GM12872 (cell line): Measurements from ENCODE around the gene PMM2.

Source experiments
- TF ChIP-seq, protein P1 (sequence below): IDR thresholded peaks from 3 replicates; pipeline ENCODE4 v1.5.1; 2011; ENCODE audit warnings: low read depth, mild to moderate bottlenecking, low read length, moderate library complexity; ENCODE audit not compliant: insufficient read depth

PMM2 gene

DNA sequence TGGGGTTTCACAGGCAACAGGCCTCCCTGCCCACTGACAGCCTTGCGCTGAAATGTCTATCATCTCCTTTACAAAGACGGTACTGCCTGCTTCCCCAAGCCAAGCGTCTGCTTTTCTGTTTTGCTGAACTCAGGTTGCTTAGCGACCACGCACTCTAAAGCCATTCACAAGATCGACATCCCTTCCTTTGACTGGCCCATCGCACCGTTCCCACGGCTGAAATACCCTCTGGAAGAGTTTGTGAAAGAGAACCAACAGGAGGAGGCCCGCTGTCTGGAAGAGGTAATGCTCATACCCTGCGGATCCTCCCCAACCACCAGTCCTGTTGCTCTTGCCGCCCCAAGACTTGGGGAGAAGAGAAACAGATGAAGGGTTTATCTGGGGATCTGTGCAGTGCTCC, 28.9 kb upstream of the PMM2 start:
- TF ChIP-seq, protein P1, sequence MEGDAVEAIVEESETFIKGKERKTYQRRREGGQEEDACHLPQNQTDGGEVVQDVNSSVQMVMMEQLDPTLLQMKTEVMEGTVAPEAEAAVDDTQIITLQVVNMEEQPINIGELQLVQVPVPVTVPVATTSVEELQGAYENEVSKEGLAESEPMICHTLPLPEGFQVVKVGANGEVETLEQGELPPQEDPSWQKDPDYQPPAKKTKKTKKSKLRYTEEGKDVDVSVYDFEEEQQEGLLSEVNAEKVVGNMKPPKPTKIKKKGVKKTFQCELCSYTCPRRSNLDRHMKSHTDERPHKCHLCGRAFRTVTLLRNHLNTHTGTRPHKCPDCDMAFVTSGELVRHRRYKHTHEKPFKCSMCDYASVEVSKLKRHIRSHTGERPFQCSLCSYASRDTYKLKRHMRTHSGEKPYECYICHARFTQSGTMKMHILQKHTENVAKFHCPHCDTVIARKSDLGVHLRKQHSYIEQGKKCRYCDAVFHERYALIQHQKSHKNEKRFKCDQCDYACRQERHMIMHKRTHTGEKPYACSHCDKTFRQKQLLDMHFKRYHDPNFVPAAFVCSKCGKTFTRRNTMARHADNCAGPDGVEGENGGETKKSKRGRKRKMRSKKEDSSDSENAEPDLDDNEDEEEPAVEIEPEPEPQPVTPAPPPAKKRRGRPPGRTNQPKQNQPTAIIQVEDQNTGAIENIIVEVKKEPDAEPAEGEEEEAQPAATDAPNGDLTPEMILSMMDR = no peak

DNA sequence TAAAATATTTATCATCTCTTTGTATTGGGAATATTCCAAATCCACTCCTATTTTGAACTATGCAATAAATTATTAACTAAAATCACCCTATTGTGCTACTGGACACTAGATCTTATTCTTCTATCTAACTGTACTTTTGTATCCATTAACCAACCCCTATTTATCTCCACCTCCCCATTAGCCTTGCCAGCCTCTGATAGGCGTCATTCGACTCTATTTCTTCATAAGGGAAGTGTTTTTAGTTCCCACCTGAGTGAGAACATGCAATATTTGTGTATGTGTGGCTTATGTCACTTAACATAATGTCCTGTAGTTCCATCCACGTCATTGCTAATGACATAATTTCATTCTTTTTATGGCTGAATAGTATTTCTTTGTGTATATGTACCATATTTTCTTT, 24.1 kb upstream of the PMM2 start:
- TF ChIP-seq, protein P1 = no peak

DNA sequence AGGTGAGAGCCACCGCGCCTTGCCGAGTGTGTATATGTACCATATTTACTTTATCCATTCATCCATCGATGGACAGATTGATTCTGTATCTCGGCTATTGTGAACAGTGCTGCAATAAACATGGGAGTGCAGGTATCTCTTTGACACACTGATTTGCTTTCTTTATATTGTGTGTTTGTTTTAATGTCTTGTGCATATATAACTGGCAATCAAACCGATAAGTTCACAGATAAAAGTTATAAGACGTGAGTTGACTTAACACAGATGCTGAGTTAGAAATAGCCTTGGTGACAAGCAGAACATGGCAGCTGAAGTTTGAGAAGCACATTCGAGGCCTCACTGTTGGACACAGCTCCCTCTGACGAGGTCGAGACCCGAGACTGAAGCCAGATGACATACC, 23.4 kb upstream of the PMM2 start:
- TF ChIP-seq, protein P1 = no peak

DNA sequence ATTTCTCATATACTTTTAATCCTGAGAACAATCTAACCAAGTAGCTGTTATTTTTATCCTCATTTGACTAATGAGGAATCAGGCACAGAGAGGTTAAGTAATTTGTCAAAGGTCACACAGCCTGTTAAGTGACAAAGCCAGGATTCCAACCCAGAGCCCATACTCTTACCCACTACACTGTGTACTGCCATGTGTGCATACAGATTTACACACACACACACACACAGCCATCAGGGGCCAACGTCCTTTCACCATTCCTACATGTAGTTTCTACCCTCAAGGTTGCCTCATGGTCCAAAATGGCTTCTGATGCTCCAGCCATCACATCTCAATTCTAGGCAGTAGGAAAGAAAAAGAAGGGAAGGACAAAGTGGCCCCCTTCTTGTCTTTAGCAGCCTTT, 22.3 kb upstream of the PMM2 start:
- TF ChIP-seq, protein P1 = no peak

DNA sequence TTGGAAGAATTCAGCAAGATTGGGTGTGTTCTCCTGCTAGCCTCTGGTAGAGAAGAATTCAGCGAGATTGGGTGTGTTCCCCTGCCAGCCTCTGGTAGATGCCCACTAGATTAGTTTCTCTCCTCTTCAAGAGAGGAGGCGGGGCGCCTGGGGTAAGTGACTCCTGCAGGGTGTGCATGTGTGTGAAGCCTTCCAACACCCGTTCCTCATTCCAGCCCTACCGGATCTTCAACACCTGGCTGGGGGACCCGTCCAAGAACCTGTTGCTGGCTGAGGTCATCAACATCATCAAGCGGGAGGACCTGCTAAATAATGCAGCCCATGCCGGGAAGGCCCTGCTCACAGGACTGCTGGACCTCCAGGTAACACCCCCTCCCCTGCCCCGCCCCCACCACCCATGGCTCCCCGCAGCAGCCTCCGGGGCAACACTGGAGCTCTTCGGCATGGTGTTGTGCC, 21.5 kb upstream of the PMM2 start:
- TF ChIP-seq, protein P1 = no peak

DNA sequence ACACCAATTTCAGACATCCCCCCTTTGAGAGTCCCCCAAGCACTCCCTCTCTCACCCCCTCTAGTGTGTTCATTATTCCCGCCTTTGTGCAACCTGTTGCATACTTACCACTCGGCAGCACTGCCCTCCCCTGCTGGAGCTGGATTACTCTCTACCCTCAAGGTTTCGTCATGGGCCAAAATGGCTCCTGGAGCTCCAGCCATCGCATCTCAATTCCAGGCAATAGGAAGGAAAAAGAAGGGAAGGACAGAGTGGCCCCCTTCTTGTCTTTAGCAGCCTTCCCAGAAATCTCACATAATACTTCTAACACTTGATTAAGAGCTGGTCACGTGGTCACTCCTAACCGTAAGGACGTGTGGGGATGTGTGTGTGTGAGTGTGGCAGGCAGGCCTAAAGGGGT, 20.4 kb upstream of the PMM2 start:
- TF ChIP-seq, protein P1 = no peak

DNA sequence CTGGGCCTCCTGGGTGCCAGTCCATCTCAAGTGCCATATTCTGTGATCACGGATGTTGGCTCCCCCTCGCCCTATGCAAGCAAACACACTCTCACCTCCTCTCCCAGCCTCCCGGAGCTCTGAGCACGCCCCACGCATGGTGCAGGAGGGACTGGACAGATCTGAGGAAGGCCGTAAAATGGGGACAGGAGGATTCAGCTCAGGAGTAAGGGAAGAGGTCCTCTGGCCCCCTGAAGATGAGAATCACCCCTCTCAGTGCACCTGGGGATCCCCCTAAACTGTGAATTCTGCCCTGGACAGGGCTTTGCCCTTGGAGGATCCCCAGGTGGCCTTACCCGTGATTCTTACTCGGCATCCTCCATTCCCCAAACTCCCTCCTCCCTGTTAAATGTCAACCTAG, 15.8 kb upstream of the PMM2 start:
- TF ChIP-seq, protein P1 = no peak

DNA sequence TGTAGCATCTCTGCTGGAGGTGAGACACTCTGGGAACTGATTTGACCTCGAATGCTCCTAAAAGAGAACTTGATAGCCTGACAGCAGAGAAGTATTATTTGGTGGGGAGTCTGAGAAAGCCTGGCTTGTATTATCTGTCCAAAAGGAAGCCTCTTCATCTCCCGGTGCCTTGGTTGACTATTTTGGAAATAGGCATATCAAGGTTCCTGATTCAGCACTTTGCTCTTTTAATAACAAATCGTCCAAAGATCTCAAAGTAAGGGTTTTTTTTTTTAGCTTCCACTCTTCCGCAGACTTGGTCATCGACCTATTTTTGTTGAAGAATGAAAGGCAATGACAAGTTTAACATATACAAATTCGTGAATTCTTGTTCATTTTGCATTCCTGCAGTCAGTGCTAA, 15.0 kb upstream of the PMM2 start:
- TF ChIP-seq, protein P1 = no peak
